ENCODE data around the gene MMP19.

Gene MMP19

DNA sequence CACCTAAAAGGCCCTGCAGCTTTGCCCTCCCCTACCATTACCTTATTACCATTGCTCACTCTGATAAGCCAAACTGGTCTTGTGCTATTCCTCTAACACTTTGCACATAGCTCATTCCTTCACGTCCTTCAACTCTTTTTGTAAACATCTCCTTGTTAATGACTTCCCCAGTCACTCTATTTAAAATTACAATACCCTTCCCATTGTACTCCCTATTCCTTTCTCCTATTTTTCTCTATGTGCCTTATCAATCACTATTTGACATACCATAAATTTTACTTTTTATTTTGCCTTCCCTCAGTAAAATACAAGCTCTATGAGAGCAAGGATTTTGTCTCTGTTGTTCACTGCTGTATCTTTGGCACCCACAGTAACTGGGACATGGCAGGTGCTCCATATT, 30.6 kb downstream of the MMP19 start:
- DNase-seq, result no peak

DNA sequence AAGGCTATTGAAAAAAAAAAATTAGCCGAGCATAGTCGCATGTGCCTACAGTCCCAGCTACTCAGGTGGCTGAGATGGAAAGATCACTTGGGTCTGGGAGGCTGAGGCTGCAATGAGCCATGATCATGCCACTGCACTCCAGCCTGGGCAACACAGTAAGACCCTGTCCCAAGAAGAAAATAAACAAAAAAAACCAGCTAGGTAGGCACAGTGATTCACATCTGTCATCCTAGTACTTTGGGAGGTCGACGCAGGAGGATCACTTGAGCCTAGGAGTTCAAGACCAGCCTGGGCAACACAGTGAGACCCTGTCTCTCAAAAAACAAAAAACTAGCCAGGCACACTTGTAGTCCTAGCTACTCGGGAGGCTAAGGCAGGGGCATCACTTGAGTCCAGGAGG, 33.5 kb downstream of the MMP19 start:
- DNase-seq, result no peak

DNA sequence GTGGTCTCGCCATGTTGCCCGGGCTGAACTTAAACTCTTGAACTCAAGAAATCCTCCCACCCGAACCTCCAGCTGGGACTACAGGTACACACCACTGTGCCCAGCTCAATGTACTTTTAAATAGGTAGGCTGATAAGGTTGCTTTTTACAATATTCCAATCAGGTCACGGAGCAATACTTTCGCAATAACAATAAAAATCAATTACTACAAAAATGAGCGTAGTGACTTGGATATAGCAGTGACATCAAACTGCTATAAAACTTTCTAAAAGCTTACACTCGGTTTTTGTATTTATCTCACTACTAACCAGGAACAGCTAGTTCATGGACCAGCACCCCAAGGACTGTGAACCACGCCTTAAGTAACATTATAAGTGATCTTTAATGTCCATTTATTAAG, 35.8 kb downstream of the MMP19 start:
- no peak for DNase-seq

DNA sequence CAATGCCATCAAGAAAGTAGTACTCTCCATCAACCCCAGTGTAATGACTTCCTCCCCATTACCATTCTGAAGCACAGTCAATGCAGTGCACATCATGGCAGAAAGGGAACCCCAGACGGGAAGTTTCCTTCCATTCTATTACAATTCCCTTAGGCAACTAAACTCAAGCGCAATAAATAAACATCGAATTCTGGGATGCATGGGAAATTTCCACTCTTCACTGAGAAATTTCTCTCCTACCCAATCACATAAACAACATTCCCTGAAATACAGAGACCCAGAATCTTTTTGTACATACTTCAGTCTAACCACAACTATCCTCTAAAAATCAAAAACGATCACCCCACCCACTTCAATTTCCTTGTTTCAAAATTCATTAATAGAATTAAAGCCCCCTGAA, 45.2 kb downstream of the MMP19 start:
- DNase-seq, result no peak

DNA sequence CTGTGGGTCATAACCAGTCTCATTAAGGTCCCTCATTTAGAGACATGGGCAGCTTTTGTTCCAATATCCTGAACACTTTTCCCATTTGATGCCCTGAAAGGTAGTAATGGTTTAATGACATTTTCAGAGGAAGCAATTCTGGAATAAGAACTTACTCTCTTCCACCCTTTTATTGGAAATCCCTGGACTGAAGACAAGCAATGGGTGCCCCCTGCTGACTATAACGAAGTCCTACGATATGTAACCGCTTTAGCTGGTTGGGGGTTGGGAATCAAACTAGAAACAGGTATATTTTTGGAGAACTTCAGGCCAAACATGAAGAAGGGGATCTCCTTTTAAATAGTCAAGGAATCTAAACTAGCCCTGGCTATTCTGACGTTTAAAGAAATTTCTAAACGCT, 45.7 kb downstream of the MMP19 start:
- DNase-seq, result peak; percentile 55

DNA sequence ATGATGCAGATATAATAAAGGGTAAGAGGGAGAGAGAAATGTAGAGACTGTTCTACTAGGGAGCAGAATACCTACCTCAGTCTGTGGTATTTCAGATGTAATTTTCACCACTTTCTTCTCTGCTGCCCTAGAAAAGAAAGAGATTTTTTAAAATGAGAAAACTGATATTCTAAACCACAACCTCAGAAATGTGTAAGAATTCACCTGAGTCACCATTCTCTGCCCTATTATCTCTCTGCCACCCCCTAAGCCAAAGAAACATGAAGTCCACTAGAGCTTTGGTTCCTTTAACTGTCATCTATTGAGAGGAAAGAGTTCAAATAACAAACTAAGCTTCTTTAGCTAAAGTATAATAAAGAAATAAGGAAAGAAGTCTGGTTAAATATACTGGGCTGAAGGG, 46.8 kb downstream of the MMP19 start:
- no peak for DNase-seq

DNA sequence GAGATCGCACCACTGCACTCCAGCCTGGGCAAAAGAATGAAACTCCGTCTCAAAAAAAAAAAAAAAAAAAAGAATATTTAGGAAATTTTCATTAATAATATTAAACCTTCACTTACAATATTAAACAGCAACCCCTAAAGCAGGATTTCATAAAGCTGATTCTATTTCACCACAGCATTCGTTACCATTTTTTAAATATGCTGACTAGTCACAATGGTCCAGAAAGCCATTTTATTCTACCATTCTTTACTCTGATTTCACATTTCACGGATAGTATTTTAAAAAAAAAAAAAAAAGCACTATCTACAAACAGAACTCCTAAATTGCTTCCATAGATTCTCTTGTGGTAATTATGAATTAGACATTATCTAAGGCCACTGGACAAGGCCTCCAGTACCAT, 52.8 kb downstream of the MMP19 start:
- DNase-seq, result no peak

DNA sequence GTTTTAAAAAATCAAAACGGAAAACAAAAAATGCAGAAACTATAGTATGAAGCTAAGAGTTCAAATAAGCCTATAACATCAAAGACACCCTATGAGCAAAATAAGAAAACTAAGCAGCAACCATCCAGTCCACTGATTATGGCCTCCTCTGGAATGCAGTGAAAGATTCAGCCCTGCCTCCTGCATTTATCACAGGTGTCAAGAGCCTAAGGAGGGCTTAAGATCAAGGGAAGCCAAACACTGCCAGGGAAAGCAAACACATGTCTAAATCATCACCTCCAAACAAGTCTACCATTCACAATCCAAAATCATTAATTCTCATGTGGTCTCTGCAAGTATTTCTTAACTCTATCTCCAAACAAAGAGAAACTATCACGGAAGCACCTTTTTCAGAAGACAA, 53.6 kb downstream of the MMP19 start:
- DNase-seq, result no peak

DNA sequence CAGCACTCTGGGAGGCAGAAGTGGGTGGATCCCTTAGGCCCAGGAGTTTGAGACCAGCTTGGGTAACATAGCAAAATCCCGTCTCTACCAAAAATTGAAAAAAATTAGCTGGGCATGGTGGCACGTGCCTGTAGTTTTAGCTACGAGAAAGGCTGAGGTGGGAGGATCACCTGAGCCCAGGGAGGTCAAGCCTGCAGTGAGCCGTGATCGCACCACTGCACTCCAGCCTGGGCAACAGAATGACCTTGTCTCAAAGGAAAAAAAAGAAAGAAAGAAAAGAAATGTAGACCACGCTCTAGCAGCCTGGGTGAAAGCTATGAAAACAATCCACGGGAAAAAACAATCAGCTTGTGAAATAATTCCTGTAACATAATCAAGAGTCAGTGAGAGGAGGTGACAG, 54.2 kb downstream of the MMP19 start:
- DNase-seq, result no peak
